ENCODE measurements around the gene ARL3.
A peak's percentile ranks its signal among the peaks of the same experiment; 100 is the strongest.
"Not testable (repeated sequence)": the region's sequence is repeated elsewhere in the genome, so short reads cannot be mapped to it uniquely, and the experiment has no call there.

The ARL3 gene

DNA sequence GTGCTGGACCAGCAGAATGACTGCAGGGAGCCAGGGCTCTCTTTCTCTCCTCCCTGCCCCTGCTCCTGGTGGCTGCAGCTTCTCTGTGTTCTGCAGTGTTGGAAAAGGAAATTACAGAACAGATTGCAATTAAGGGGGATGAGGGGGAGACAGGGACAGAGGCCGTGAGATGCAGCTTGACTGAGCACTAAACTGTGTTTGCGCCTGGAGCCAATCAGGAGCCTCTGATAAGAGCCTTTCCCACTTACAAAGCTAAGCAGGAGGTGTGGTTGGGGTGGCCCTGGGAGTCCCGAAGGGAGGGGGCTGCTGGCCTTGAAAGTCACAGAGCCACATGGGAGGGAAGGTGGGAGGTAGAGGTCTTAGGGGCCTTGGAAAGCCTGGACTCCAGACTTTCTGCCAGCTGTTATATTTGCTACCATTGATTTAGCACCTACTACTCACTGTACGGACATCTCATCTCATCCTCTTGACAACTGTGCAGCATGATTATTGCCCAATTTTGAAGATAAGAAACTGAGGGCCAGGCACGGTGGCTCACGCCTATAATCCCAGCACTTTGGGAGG lies 43.2 kb downstream of the ARL3 start:
- no peak for DNase-seq (ENCODE audit: low read depth)

DNA sequence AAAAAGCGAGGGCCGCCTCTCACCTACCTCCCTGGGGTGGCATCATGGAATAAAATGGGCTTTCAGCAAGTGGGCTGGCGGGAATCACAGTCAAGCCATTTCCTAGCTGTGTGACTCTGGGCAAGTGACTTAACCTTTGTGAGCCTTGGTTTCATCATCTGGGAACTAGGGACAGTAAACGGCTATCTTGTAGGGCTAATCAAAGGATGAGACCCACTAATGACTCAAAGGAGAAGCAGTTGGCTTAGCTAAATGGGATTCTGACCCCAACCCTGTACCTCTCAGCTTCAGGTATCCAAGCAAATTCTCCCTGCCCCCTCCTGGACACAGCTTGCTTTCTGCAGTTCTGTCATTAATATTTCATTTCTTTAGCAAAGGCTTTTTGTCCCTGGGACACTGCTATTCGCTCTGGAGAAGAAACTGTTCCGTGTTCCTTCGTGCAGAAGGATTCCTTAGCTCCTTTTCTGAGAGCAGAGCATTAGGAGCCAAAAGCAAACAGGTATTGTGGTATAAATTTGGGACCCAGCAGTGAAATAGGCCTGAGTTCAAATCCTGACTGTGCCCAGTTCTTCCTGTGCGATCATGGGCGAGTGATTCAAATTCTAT lies 44.0 kb downstream of the ARL3 start:
- DNase-seq (ENCODE audit: low read depth) = no peak

DNA sequence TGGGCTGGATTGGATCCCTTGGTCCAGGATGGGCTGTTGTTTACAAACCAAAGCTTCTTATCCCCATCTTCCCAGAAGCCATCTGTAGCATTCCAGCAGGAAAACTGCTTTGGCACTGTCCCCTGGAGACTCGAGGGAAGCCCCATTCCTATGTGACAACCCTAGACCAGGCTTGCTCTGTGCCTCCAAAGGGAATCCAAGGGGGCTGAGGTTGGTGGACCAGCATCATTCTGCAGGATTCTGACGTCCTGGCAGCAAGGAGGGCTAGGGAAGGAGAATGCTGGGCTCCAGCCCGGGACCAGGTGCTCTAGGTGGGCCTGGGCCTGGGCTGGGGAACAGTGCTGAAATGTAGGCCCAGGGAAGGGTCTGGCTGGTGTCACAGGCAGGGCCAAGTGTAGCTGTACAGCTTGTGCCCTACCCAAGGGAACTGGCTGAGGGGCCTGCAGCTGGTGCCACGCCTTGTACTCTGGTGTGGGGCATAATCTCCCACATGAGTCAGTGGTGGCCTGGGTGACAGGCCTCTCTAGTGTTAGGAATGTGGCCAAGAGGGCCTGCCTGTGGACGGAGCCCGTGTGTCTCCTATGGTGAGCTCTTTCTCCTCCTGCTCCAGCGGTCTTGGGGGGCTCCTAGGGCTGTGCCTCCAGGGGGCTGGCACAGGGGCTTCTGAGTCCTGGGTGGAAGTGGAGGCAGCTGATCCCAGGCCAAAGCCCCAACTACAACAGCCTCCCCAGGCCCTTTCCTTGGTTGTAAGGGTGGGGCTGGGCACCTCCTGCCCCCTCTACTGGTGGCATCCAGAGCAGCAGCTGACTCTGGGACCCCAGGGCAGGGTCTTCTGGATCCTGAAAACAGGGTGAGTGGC lies 44.8 kb downstream of the ARL3 start:
- no peak for DNase-seq (ENCODE audit: low read depth)

DNA sequence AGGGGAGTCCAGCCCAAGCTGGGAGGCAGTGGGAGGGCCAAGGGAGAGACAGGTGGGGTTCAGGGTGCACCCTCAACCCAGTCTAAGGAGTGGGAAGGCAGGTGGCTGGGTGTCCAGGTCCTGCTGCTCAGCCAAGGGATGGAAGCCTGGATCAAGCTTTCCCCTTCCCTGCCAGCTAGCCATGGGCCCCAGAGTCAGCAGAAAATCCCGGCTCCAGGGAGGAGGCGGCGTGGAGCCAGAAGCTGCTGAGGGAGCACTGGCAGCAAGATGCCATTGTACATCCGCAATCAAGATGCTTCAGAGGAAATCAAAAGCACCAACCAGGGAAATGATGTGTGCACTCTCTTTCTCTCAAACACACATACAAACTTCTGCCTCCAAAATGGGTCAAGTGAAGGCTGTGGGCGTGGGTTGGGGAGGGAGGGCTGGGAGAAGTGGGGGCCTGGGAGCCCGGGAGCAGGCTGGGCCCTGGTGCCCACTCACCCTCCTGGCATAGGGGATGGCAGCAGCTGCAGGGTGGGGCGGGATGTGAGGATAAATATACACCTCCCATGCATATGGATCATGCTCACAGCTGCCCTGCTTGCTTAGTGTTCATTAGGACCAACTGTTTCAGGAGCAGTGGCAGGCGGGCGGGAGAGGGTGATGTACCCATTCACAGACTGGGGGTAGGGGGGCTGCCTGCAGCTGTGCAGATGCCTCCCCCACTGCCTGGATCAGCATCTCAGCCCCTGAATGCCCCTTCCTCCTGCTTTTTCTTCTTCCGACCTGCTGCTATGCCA lies 45.7 kb downstream of the ARL3 start:
- DNase-seq (ENCODE audit: low read depth) = no peak

DNA sequence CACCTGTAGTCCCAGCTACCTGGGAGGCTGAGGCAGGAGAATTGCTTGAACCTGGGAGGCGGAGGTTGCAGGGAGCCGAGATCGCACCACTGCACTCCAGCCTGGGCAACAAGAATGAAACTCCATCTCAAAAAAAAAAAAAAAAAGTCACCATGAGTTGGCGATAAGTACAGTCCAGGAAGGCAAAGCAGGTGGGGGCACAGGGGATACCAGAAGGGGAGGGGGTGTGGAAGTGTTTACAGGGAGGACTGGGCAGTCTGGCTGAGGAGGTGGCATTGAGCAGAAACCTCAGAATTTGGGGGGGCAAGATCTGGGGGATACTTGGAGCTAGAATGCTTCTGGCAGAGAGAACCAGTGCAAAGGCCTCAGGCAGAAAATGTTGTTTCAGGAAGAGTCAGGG lies 46.8 kb downstream of the ARL3 start:
- DNase-seq (ENCODE audit: low read depth) = not testable (repeated sequence)

DNA sequence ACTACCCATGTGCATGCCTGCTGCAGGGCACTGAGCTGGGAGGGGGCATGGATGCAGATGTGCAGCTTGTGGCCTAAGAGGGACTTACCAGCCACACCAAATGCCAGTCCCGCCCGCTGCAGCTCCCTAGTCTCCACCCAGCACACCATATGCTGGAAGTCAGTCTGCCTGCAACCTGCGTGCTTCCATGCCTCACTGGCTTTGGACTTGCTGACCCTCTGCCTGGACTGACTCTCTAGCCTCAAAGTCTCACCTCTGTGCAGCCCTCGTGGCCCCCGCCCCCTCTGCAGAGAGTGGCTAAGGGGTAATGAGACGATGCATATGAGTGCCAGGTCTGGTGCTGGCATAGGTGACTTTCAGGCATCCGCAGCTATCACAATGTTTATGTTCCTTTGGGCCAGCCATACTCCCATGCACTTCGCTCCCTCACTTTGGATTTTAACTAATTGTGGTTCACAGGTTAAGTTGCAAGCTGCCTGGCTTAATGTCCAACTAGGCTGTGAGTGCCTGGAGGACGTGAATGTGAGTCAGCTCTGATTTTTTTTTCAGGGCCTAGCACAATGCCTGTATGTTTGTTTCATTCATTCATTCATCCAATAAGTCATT lies 48.2 kb downstream of the ARL3 start:
- no peak for DNase-seq (ENCODE audit: low read depth)

DNA sequence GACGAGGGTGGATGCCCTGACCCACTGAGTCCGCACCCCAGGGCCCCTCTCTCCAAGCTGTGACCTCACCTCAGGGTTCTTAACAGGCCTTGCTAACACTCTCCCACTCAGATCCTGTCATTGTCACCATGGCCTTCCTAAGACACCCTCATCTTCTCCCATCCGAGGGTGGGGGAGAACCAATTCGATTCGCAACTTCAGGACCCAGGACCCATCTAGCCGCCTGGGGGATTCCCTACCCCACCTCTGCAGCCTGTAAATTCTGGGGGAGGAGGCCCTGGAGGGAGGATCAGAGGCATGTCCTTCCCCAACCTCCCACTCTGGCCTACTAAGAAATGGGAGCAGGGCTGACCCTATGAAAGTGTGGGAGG lies 52.6 kb downstream of the ARL3 start:
- DNase-seq (ENCODE audit: low read depth) = no peak

DNA sequence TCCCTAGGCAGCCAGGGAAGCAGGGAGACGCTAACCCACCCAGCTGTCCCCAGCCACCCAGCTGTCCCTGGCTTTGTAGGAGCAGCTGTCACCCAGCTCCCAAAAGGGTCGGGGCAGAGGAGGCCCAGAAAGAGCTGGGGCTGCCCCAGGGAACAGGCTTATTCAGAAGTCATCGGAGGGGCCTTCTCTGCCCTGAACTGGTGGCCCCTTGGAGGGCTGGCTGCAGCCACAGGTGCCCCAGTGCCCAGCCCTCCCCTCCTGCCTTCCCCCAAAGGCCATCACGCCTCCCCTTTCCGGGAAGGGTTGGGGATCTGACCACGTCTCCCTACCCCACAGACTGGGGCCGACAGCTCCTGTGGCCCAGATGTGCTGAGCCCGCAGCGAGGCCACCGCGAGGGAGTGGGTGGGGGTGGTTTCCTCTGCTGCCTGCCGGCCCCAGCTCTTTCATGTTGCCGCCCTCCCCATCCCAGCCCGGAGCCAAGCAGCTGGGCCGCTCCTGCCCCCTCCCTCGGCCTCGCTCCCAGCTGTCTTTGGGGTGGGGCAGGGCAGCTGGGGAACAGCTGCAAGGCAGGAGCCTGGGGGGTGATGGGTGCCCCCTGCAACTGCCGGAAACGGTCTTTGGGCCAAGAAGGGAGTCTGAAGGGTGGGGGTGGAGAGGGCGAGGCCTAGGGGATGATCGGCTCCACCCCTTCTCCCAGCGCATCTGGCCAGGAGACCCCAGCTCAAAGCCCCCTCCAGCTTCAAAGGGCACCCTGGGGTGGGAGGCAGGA lies 53.1 kb downstream of the ARL3 start:
- peak; percentile 48 for DNase-seq (ENCODE audit: low read depth)

DNA sequence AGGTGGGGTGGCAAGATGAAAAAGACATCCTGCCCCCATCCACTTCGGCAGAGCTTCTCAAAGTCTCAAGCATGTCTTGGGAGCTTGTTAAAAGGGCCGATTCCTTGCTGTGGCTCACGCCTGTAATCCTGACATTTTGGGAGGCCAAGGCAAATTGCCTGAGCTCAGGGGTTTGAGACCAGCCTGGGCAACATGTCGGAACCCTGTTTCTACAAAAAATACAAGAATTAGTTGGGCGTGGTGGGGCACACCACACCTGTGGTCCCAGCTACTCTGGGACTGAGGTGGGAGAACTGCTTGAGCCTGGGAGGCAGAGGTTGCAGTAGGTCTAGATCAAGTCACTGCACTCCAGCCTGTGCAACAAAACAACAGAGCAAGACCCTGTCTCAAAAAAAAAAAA lies 55.4 kb downstream of the ARL3 start:
- DNase-seq (ENCODE audit: low read depth) = no peak

DNA sequence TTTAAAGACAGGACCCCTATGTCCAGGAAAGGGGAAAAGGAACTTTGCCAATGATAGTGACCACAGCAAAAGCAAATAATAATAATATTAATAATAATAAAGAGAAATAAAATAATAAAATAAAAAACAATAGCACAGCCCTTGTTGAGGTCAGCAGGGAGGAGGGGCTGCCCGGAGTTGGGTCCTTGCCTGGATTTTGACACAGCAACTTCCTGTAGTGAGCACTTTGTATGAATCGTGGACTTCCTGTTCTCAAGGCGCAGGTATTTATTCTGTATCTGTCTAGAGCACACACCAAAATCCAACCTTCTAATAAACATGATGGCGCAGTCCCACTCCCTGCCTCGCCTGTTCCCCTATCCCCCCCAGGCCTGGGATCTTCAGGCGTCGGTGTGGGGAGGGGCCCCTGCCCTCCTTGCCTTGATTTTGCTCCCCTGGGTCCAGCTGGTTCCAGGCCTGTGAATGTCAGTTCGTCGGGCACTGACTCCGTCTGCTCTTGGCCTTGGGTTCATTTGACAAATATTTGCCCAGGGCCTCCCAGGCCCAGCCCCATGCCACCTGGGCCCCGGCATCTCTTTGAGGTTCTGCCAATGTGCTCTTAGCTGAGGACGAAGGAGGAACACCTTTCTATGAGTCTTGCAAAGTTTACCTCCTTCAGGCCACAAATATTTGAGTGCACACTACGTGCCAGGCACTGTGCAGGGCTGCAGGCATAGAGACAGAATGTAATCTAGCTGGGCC lies 56.0 kb downstream of the ARL3 start:
- DNase-seq (ENCODE audit: low read depth) = no peak

DNA sequence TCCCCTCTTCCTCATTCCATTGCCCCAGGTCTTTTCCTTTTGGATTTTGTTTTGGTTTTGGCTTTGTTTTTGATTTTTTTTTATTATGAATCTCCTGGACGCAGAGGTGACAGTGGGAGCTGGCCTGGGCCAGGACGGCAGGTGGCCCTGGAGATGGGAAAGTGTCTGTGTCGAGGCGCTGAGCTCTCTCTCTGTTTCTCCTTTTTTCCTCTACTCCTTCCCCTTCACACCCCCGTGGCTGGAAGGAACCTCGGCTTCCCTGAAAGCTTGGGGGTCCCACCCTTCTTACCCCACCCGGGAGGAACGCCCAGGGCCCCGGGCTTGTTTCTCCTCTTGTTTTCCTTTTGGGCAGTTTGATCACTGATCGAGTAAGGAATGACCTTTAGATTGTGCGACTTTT lies 56.7 kb downstream of the ARL3 start:
- DNase-seq (ENCODE audit: low read depth) = no peak

DNA sequence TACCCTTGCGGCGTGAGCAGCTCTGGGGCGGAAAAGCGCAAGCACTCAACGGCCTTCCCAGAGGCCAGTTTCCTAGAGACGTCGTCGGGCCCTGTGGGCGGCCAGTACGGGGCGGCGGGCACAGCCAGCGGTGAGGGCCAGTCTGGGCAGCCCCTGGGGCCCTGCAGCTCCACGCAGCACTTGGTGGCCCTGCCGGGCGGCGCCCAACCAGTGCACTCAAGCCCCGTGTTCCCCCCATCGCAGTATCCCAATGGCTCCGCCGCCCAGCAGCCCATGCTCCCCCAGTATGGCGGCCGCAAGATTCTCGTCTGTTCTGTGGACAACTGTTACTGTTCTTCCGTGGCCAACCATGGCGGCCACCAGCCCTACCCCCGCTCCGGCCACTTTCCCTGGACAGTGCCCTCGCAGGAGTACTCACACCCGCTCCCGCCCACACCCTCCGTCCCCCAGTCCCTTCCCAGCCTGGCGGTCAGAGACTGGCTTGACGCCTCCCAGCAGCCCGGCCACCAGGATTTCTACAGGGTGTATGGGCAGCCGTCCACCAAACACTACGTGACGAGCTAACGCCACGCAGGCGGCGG lies 57.3 kb downstream of the ARL3 start:
- DNase-seq (ENCODE audit: low read depth) = no peak

DNA sequence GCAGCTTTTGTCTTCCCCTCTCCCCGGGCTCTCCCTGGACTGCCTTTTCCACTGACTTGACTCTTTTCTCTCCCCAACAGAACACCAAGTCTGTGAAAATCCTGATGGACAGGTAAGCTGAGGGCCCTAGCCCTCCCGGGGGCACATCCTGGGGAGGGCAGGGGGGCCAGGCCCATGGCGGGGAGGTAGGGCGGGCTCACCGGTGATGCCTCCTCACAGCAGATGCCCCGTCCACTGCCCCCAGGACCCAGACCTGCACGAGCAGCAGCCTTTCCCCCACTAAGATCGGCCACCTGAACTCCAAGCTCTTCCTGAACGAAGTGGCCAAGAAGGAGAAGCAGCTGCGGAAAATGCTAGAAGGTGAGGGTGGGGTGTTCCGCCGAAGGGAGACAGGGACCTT lies 58.2 kb downstream of the ARL3 start:
- DNase-seq (ENCODE audit: low read depth) = no peak

DNA sequence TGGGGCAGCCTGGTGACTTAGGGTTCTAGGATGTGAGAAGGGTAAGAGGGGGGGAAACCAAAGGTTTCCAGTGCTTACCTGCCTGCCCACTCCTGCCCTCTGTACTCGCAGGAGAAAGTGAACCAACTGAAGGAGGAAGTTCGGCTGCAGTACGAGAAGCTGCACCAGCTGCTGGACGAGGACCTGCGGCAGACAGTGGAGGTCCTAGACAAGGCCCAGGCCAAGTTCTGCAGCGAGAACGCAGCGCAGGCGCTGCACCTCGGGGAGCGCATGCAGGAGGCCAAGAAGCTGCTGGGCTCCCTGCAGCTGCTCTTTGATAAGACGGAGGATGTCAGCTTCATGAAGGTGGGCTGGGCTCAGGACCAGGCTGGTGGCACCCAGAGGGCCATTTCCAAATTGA lies 59.2 kb downstream of the ARL3 start:
- no peak for DNase-seq (ENCODE audit: low read depth)

DNA sequence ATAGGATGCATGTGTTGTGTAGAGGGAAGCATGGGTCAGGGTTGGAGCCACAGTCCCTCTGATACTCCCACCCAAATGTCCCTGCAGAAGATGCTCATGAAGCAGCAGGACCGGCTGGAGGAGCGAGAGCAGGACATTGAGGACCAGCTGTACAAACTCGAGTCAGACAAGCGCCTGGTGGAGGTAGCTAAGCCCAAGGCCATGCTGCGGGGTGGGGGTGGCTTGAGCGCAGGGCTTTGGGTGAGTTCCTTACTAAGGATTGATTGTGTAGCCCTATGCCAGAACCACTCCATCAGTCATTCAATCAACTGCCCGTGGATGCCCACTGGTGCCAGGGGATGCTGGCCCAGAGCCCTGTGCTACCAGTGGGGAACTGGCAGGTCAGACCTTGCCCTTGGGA lies 59.6 kb downstream of the ARL3 start:
- no peak for DNase-seq (ENCODE audit: low read depth)

DNA sequence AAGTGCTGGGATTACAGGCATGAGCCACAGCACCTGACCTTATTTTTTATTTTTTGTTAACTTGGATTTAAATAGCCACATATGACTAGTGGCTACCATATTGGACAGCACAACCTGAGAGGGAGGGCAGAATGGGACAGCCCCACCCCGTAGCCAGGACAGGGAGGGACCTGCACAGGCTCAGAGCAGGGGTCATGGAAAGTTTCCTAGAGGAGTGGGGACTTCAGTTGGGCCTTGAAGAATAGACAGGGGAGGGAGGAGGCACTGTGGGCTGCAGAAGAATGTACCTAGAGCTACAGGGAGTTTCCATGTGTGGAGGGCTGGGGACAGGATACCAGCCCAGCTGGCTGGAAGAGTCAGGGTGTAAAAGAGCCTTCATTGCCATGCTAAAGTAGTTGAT lies 61.1 kb downstream of the ARL3 start:
- DNase-seq (ENCODE audit: low read depth) = no peak

DNA sequence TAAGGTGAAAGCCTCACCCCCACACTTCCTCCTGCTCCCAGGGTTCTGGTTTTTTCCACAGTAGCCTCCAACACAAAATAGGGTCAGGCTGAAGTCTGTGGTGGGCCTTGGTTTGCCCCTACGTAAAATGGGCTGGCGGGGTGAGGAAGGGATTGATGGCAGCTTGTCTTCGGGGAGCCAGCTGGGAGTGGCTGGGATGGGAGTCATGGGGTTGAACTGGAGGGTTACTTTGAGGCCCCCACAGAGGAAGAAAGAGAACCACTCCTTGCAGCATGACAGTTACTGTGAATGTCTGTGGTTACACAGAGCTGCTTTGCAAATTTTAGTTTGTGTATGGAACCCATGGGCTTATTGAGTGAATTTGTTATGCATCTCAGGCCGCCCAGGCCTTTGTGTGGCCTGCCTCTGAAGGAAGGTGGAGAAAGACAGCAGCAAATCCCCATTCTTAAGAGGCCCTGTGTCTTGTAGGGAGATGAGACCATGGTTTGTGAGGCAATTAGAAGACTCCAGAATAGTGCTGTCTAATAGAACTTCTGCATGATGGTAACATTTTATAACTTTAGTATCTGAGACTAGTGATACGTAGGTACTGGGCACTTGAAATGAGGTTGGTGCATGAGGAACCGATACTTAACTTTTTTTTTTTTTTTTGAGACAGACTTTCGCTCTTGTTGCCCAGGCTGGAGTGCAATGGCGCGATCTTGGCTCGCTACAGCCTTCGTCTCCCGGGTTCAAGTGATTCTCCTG lies 61.9 kb downstream of the ARL3 start:
- no peak for DNase-seq (ENCODE audit: low read depth)

DNA sequence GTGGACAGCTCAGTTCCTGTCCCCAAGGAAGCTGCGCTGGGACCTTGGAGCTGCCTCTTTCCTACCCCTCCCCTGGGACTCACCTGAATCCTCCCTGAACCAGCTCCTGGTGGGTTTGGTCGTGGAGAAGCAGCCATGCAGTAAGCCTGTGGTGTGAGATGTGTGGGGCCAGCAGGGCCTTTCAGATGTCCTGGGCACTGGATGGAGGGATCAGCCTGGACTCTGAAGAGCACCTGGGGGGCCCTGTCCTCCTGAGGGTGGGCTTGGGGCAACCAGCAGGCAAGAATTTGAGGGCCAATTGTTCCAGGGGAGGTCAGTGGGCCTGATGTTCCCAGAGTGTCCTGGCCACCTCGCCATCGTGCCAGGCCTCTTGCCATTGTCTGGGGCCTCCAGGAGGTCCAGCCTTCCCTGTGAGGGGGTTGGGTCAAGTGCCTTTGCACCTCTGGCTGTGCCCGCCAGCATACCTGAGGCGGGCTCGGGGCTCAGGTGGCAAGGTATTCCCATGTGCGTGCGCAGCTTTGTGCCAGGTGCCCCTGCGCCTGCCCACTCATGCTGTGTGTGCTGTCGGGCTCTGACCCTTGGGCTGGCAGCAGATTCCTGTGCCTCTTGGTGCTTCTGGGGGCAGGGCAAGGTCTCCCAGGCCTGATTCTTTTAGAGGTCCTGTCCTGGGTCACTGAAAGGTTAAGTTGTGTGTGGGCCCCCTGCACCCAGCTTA lies 62.6 kb downstream of the ARL3 start:
- no peak for DNase-seq (ENCODE audit: low read depth)
